Testis (tissue), 3 donors: Measurements from ENCODE around the gene SRCIN1. TPM values are rescaled to one million over a fixed set of nuclear protein-coding genes. Genes with fewer than 3 reads are reported as not detected.

Experiments used
- DNase-seq: peaks from one replicate; pipeline ENCODE4 v3.0.0-alpha.2; 2019
- H3K27ac ChIP-seq, 2 donors: fragments of 200-600 bp; sonication (generic); one replicate each; pipeline ENCODE4 v1.5.1; 2019
- H3K27me3 ChIP-seq: fragments of 200-600 bp; sonication (generic); one replicate; pipeline ENCODE4 v1.5.1; 2019
- H3K36me3 ChIP-seq: fragments of 200-600 bp; sonication (generic); one replicate; pipeline ENCODE4 v1.5.1; 2017; ENCODE audit warnings: low read depth; ENCODE audit errors: missing control alignments
- H3K4me1 ChIP-seq: fragments of 200-600 bp; sonication (generic); one replicate; pipeline ENCODE4 v1.5.1; 2019
- H3K4me3 ChIP-seq, 2 donors: fragments of 200-600 bp; sonication (generic); one replicate each; pipeline ENCODE4 v1.5.1; 2017 to 2019
- H3K9me3 ChIP-seq: fragments of 200-600 bp; sonication (generic); one replicate; pipeline ENCODE4 v1.5.1; 2017
- POLR2A ChIP-seq: fragments of 450-650 bp; IDR thresholded peaks from one replicate; pipeline ENCODE4 v1.6.1; 2017; ENCODE audit warnings: antibody characterized with exemption, mild to moderate bottlenecking, moderate library complexity
- WGBS, 2 donors: methylation state at CpG; one replicate each; pipeline ENCODE4 v1.1.5; 2018; 5-methylcytosine and 5-hydroxymethylcytosine counted together
- intact Hi-C: fragments of 100-400 bp; cut with DNase I; formaldehyde crosslinking; loops from one replicate; pipeline ENCODE4 v1.15.1; 2023; ENCODE audit warnings: low total_unique reads
- polyA plus RNA-seq: library from polyadenylated mRNA; stranded (reverse); fragments of 350-450 nt; fragmentation: Illumina TruSeq; extraction: RNeasy Lipid Tissue Mini Kit (QIAGEN cat#74804); gene quantifications from one replicate; pipeline ENCODE4 v1.2.3, GENCODE V29; 2014; ENCODE audit warnings: low read depth, low replicate concordance; ENCODE audit not compliant: insufficient read depth
- total RNA-seq, 2 donors: library from RNA; depleted of rRNA; stranded (reverse); fragments of >200 nt; gene quantifications; one replicate each; pipeline ENCODE4 v1.2.3, GENCODE V29; 2016
- TF ChIP-seq, protein P1 (sequence below), 3 experiments: fragments of 450-650 bp in 2 of 3; fragments of 200-600 bp in 1 of 3; sonication (generic) in 1 of 3; IDR thresholded peaks; one replicate each; pipeline ENCODE4 v1.5.1; 2016 to 2019; ENCODE audit warnings: antibody characterized with exemption in 3 of 3, mild to moderate bottlenecking in 2 of 3, moderate library complexity in 1 of 3

Gene SRCIN1
- total and polyA plus RNA-seq, 3 donors from 2014 or later = 3.2 to 8.9 (median 6.2) TPM

DNA sequence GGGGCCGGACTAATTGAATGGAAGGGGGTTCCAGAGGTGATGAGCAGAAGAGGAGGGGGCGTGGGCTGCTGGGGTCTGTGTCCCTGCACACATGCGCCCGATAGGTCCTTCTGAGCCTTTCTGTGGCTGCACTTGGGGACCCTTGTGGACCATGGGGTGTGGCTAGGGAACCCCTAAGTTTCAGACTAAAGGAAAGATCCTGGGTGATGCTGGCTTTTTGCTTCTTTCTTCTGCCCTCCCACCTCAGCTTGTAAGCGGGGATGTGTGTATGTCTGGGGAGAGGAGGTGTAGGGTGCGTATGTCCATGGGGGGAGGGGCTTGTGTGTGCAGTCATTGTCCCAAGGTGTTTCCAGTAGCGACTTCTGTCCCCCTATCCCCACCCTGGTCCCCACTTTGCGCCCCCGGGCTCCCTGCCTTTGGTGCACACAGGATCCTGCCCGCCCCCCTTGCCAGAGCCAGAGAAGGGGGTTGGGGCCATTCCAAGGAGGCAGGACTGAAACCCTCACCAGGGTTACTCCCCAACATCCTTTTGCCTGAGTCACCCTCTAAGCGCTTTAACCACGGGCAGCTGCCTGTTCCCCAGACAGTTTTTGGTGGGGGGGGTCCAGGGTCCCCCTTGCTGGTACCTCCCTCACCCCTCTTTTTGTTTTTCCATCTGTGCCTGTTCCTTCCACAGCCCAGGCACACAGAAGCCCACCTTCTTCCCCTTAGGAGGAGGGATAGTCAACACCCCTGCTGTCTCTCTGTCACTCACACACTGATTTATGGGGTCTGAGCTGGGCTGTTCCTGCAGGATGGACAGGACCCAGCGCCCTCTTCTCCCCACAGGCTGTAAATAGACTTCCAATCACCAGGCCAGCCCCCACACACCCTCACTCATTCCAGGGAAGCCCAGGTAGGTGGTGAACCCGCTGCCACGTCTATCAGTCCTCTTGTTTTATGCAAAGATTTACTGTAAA is 94.3 kb downstream of the SRCIN1 start:
- DNase-seq = no peak
- 56 to 60% methylated on average over 10 to 15 of the region's 15 CpGs for WGBS, 2 donors
- no peak for TF ChIP-seq POLR2A
- TF ChIP-seq, protein P1, sequence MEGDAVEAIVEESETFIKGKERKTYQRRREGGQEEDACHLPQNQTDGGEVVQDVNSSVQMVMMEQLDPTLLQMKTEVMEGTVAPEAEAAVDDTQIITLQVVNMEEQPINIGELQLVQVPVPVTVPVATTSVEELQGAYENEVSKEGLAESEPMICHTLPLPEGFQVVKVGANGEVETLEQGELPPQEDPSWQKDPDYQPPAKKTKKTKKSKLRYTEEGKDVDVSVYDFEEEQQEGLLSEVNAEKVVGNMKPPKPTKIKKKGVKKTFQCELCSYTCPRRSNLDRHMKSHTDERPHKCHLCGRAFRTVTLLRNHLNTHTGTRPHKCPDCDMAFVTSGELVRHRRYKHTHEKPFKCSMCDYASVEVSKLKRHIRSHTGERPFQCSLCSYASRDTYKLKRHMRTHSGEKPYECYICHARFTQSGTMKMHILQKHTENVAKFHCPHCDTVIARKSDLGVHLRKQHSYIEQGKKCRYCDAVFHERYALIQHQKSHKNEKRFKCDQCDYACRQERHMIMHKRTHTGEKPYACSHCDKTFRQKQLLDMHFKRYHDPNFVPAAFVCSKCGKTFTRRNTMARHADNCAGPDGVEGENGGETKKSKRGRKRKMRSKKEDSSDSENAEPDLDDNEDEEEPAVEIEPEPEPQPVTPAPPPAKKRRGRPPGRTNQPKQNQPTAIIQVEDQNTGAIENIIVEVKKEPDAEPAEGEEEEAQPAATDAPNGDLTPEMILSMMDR (IDR thresholded peaks at IDR 0.05) = no peak

GRCh38 chr17:38510421-38511149 is 95.2 kb downstream of the SRCIN1 start:
- TF ChIP-seq, protein P1 (IDR thresholded peaks at IDR 0.05) = no peak
- no peak for TF ChIP-seq POLR2A

More for the DNA sequence above, 94.3 kb downstream of the SRCIN1 start:
- H3K9me3 ChIP-seq = no peaks in the 10 kb centered on the region
- H3K27me3 ChIP-seq = no peaks in the 10 kb centered on the region
- intact Hi-C loops = no loop called here
- peaks cover 13% of the 10 kb centered on the region for H3K4me1 ChIP-seq
- H3K36me3 ChIP-seq = no peaks in the 10 kb centered on the region
- peak overlapping the region in 1 of 2 donors; percentile 36 for H3K4me3 ChIP-seq
- H3K27ac ChIP-seq = no peak overlapping the region

DNA sequence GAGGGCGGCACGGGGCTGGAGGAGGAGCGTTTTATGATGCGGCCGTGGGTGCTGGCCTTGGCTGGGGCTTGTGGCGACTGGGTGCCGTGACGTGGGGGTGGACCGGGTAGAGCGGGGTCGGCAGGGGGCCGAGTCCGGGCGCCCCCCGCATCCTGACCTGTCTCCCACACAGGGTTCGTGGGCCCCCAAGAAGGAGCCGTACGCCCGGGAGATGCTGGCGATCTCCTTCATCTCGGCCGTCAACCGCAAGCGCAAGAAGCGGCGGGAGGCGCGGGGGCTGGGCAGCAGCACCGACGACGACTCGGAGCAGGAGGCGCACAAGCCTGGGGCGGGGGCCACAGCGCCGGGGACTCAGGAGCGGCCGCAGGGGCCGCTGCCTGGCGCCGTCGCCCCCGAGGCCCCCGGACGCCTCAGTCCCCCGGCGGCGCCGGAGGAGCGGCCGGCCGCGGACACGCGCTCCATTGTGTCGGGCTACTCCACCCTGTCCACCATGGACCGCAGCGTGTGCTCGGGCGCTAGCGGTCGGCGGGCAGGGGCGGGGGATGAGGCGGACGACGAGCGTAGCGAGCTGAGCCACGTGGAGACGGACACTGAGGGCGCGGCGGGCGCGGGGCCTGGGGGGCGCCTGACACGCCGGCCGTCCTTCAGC is 95.9 kb downstream of the SRCIN1 start:
- Histone ChIP-seq H3K9me3 (no peaks in the 10 kb centered on the region), H3K27ac (no peak overlapping the region), H3K27me3 (no peaks in the 10 kb centered on the region), H3K36me3 (no peaks in the 10 kb centered on the region), H3K4me1 (peaks cover 13% of the 10 kb centered on the region), H3K4me3 (peak overlapping the region; percentile 12 to 40)
- no peak for TF ChIP-seq POLR2A
- TF ChIP-seq, protein P1 (IDR thresholded peaks at IDR 0.05) = no peak
- DNase-seq = no peak
- intact Hi-C loops = no loop called here
- 62% methylated on average over 9 to 76 of the region's 80 CpGs for WGBS, 2 donors

More at GRCh38 chr17:38510421-38511149, 95.2 kb downstream of the SRCIN1 start:
- 49 to 56% methylated on average over 29 to 51 of the region's 86 CpGs for WGBS, 2 donors
- Histone ChIP-seq H3K27ac (no peak overlapping the region), H3K27me3 (no peaks in the 10 kb centered on the region), H3K9me3 (no peaks in the 10 kb centered on the region), H3K4me3 (peak overlapping the region; percentile 36 to 40), H3K4me1 (peaks cover 13% of the 10 kb centered on the region), H3K36me3 (no peaks in the 10 kb centered on the region)
- DNase-seq = no peak
- intact Hi-C loops = no loop called here

DNA sequence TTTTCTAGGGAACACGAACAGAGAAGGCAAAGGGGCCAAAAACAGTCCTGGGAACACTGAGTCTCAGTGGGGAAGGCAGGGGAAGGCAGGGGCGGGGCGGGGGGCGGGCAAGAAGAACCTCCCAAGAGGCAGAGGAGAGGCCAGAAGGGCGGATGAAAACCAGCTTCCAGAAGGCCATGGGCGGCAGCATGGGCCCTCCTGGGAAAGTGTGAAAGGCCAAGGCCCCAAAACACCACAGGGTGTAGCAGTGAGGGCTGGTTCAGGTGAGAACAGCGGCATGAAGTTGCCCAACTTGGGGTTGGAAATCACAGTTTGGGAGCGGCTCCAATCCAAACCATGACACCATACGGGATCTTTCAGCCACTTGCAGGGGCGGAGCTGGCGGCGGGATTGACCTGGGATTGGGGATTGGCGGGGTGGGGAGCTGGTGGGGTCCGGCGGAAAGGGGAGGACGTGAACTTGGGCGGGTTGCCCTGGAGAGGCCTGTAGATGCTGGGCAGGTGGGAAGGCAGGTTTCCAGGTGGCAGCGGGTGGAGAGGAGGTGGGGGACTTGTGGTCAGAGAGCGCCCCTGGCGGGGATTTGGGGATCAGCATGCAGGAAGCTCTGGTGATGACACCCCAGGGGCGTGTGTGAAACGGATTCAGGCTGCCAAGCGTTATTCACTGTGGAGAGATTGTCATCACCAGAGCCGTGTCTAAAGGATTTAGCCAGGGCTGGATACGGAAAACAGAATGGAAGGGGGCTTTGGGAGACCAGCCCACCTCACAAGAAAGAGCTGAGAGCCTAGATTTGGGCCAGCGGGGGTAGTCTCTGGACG is 96.6 kb downstream of the SRCIN1 start:
- TF ChIP-seq, protein P1 (IDR thresholded peaks at IDR 0.05) = peak; percentile 24 to 49 (median 37)
- TF ChIP-seq POLR2A = no peak
- Histone ChIP-seq H3K4me3 (peak overlapping the region; percentile 12 to 40), H3K27me3 (no peaks in the 10 kb centered on the region), H3K4me1 (peaks cover 13% of the 10 kb centered on the region), H3K36me3 (no peaks in the 10 kb centered on the region), H3K9me3 (no peaks in the 10 kb centered on the region), H3K27ac (no peak overlapping the region)
- intact Hi-C loops = no loop called here
- 57 to 67% methylated on average over 27 of the region's 27 CpGs for WGBS, 2 donors
- peak; percentile 74 for DNase-seq
